ENCODE results near the gene ATP10A. TPM values are rescaled to one million over a fixed set of nuclear protein-coding genes. Genes with fewer than 3 reads are reported as not detected.

The ATP10A gene
- total RNA-seq, 3 donors from 2014 or later = 2.4 to 4.5 (median 2.7) TPM

DNA sequence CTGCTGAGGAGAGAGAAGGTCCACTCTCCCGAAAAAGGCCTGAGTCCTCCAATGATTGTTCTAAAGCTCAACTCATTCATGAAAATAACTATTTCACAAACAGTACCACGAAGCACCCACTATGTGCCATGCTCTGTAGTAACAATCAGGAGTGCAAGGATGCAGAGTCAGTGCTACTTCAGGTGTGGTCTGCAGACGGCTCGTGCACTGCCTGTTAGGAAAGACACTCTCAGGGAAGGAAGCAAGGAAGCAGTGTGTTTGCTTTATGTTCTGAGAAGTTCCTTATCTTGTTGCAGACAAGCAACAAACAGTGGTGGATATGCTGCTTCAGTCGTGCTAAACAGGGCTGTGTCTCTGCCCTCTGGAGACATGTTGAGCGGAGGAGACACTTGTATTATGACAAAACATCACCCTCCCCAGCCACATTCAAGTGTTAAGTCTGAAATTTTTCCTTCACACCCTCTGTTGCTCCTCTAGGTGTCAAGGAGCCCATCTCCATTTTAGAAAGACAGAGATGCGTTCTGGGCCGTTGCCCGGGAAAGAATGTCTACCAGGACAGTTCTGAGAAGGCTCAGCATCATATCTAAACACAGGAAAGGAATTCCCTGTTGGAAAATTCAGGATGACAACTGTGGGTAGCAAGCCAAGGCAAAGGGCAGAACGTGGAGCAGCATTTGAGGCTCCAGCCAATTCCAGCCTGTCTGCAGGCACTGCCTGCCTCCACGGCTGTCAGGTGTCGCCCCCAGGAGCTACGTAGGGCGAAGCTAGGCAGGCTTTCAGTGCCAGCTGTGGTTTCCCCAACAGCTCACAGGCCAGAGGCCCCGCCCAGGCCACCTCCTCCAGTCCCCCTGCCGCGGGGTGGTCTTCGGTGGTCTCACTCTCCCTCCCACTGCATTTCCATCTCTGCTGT, 13.4 kb upstream of the ATP10A start:
- ATAC-seq = no peak
- TF ChIP-seq, protein P1, sequence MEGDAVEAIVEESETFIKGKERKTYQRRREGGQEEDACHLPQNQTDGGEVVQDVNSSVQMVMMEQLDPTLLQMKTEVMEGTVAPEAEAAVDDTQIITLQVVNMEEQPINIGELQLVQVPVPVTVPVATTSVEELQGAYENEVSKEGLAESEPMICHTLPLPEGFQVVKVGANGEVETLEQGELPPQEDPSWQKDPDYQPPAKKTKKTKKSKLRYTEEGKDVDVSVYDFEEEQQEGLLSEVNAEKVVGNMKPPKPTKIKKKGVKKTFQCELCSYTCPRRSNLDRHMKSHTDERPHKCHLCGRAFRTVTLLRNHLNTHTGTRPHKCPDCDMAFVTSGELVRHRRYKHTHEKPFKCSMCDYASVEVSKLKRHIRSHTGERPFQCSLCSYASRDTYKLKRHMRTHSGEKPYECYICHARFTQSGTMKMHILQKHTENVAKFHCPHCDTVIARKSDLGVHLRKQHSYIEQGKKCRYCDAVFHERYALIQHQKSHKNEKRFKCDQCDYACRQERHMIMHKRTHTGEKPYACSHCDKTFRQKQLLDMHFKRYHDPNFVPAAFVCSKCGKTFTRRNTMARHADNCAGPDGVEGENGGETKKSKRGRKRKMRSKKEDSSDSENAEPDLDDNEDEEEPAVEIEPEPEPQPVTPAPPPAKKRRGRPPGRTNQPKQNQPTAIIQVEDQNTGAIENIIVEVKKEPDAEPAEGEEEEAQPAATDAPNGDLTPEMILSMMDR (IDR thresholded peaks at IDR 0.05) = no peak

DNA sequence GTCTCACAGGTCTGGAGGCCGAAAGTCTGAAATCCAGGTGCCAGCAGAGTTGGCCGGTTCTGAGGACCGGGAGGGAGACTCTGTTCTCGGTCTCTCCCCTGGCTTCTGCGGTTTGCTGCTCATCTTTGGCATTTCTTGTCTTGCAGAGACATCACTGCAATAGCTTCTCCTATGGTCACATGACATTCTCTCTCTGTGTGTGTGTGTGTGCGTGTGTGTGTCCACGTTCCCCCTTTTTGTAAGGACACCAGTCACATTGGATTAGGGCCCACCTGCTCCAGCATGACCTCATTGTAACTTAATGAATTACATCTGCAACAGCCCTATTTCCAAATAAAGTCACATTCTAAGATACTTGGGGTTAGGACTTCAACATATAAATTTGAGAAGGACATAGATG, 12.4 kb upstream of the ATP10A start:
- H3K9me3 ChIP-seq = peaks cover 8% of the 10 kb centered on the region
- no peak overlapping the region for H3K4me3 ChIP-seq
- H3K36me3 ChIP-seq (ENCODE audit: low read depth) = no peaks in the 10 kb centered on the region
- no peak for DNase-seq
- TF ChIP-seq, protein P1 (IDR thresholded peaks at IDR 0.05) = no peak
- no peak for ATAC-seq
- no peaks in the 10 kb centered on the region for H3K4me1 ChIP-seq (ENCODE audit: low read depth)
- intact Hi-C loops (cut with DNase I, micrococcal nuclease) = no loop called here

More for the DNA sequence above, 13.4 kb upstream of the ATP10A start:
- DNase-seq = no peak
- H3K4me3 ChIP-seq = no peak overlapping the region
- H3K4me1 ChIP-seq (ENCODE audit: low read depth) = no peaks in the 10 kb centered on the region
- intact Hi-C loops (cut with DNase I, micrococcal nuclease) = no loop called here
- no peaks in the 10 kb centered on the region for H3K36me3 ChIP-seq (ENCODE audit: low read depth)
- H3K9me3 ChIP-seq = peaks cover 8% of the 10 kb centered on the region

DNA sequence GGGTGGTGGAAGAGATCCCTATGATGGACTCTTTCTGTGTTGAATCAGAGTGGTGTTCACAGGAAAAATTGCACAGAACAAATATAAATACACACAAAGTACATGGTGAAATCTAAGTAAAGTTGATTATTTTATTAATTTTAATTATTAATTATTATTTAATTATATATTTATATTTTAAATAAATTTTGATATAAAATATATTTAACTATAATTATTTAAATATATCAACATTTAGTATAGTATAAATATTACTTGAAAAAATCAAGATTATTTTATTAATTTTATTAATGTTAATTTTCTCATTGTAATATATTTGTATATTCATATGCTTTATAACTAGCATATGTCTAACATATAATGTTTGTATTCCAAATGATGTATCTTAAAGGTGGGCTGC, 11.3 kb upstream of the ATP10A start:
- no peak for ATAC-seq

DNA sequence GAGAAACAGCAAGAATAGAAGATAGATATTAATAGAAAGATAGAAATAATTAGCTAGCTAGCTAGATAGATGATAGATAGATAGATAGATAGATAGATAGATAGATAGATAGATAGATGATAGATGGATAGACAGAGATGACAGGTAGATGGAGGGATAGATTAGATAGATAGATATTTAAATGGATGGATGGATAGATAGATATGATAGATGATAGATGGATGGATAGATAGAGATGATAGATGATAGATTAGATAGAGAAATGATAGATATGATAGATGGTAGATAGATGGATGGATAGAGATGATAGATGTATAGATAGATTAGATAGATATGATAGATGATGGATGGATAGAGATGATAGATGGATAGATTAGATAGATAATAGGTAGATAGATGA, 8.3 kb upstream of the ATP10A start:
- DNase-seq (no peak), ATAC-seq (no peak)
- Histone ChIP-seq H3K36me3 (ENCODE audit: low read depth) (no peaks in the 10 kb centered on the region), H3K9me3 (peaks cover 10% of the 10 kb centered on the region), H3K4me3 (no peak overlapping the region), H3K4me1 (ENCODE audit: low read depth) (no peaks in the 10 kb centered on the region)
- intact Hi-C loops (cut with DNase I, micrococcal nuclease) = no loop called here
- TF ChIP-seq, protein P1 (IDR thresholded peaks at IDR 0.05) = no peak

More for the DNA sequence above, 11.3 kb upstream of the ATP10A start:
- DNase-seq = no peak
- intact Hi-C loops (cut with DNase I, micrococcal nuclease) = no loop called here
- H3K36me3 ChIP-seq (ENCODE audit: low read depth) = no peaks in the 10 kb centered on the region
- peaks cover 12% of the 10 kb centered on the region for H3K9me3 ChIP-seq
- TF ChIP-seq, protein P1 (IDR thresholded peaks at IDR 0.05) = no peak
- no peak overlapping the region for H3K4me3 ChIP-seq
- no peaks in the 10 kb centered on the region for H3K4me1 ChIP-seq (ENCODE audit: low read depth)

DNA sequence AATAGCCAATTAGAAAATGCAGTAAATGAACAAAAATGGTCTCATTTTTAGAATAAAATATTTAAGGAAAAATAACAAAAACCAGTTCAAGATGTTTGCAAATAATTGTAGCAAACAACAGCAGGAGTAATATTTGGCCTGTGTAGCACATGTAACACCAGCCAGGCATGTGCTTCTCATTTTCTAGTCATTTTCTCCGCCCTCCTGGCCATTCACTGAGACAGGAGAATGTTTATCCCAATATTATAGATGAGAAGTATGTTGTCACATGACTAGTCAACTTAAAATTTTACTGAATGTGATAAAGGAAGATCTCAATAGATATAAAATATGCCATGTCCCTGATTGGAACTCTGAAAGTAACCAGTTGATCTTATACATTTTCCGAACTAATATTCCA, 7.8 kb upstream of the ATP10A start:
- no peaks in the 10 kb centered on the region for H3K36me3 ChIP-seq (ENCODE audit: low read depth)
- H3K4me3 ChIP-seq = no peak overlapping the region
- no peak for ATAC-seq
- TF ChIP-seq, protein P1 (IDR thresholded peaks at IDR 0.05) = no peak
- intact Hi-C loops (cut with DNase I, micrococcal nuclease) = no loop called here
- no peaks in the 10 kb centered on the region for H3K4me1 ChIP-seq (ENCODE audit: low read depth)
- H3K9me3 ChIP-seq = peaks cover 10% of the 10 kb centered on the region
- DNase-seq = no peak
